ENCODE data around the gene MYOM3.

MYOM3 gene

GRCh38 chr1:24113641-24114033 lies 1.7 kb upstream of the MYOM3 start:
- DNase-seq, result no peak

GRCh38 chr1:24111262-24111995 lies 506 bp downstream of the MYOM3 start:
- DNase-seq, result no peak

DNA sequence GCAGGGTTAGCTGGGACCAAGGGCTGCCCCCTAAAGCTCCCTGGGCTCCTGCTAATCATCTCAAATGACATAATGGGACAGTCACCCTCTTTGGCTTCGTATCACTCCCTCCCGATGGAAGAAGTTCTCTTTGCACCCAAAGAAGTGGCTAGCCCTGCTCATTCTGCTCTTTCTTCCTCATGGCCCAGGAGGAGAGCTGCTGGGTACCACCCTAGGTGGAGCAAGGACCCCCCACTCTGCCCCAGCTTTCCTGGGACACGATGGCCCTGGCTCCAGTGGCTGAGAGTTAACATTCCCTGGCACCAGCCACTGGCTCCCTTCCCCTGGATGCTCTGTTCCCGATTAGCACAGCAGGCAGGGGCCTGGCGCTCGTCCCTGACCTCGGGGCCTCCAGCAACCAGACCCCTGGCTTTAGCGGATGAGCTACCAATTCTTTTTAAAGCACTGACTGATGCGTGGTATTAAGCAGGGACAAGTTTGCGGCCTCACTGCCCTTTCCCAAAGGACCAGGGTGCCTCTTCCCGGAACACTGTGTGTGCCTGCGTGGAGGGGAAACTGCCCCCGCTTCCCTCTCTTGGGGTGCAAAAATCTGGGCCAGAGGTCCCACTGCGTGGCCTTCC lies 1.2 kb downstream of the MYOM3 start:
- DNase-seq, result no peak

GRCh38 chr1:24109686-24110475 lies 2.1 kb downstream of the MYOM3 start:
- no peak for DNase-seq

GRCh38 chr1:24109166-24109483 lies 2.8 kb downstream of the MYOM3 start:
- DNase-seq, result no peak

DNA sequence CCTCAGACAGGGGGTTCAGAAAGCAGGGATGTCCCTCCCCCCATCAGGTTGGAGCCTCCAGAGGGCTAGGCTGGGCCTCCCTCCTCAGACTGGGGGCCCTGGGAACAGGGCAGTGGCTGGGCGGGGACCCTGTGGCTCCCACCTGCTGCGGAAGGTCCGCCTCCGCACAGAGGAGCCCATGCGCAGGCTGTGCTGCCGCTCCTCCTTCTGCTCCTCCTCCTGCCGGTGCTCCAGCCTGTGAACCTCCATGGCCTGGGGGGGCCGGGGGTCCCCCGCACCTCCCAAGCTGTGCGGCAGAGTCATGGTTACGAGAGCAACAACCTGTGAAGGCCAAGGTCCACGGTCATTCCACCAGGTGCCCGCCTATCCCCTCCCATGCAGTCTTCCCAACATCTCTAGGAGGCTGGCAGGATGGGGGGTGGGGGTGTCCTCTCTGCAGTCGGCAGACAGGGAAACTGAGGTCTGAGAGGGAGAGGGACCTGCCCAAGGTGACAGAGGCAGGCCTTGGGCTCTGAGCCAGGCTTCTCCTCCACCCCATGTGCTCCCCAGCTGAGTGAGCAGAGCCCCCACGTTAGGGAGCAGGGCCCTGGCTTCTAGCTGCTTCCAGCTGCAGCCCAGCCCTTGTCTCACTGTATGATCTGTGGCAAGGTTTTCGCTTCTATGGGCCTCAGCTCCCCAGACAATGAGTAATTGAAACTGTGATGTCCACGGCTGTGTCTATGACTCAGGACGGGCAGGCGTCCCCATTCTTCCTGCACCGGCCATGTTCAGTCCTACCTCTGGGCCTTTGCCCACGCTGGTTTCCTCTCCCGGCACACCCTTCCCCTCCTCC lies 3.4 kb downstream of the MYOM3 start:
- peak in 1 of 2 experiments; percentile 35 for DNase-seq

DNA sequence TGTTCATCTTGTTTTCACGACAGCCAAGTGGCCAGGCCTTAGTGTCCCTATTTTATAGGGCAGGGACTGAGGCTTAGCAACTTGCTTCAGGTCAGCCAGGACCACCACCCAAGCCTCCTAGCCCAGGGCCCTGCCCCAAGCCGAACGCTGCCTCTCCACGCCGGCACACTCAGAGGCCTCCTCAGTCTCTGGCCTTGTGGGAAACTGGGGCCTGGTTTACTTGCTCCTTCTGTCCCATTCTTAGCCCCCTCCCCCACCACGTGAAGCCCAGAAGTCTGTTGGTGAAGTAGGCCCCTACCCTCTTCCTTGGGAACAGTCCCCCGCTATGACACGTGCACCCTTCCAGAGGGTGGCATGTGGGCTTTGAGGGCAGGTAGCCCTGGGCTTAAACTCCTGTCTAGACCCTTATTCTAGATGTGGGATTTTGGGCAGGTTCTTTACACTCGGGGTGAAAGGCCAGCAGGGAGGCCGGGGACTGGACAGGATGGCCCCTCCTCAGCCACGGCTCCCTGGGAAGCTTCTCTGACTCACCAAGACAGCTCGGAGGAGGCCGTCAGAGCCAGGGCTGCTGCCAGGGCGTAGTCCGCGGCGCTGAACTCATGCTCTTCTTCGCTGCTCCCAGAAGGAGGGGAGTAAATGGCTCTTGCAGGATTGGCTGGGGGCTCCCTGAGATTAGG lies 4.3 kb downstream of the MYOM3 start:
- no peak for DNase-seq

- no peak for DNase-seq
Observed at GRCh38 chr1:24105368-24106160, 6.4 kb downstream of the MYOM3 start.

DNA sequence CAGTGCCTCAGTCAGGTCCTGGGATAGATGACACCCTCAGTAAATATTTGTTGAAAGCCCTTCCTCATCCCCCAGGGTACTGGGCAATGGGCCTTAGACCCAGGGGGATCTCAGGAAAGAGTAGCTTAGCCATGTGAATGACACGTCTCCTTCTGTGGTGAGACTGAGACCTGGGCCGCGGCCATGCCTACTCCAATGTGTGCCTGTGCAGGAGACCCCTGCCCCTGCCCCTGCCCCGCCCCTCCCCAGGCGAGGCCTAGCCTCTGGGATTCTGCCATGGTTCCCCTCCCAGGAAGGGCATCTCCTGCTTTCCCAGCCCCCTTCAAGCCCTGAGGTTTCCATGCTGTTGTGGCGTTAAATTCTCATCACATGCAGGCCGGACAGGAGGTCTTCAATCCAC lies 7.1 kb downstream of the MYOM3 start:
- DNase-seq, result no peak

- no peak for DNase-seq
Observed at GRCh38 chr1:24103879-24104278, 8.1 kb downstream of the MYOM3 start.

DNA sequence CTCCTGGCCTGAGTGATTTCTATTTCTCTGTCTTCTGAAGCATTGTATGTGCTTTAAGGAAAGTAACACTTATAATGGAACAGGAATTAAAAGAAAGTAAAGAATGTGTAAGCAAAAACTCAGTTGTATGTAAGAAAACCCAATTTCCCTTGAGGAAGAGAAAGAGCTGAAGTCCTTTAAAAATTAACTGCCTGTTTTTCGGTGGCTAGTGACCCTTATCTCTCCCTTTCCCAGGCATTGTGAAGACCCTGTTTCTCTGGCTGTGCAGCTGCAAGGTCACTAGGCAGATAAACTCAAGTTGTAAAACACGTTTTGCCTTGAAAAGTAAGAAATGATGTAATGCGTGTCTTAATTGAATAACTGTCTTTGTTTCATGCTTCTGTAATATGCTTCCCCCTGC lies 8.5 kb downstream of the MYOM3 start:
- DNase-seq, result no peak

- DNase-seq, result no peak
Observed at GRCh38 chr1:24102961-24103360, 9.0 kb downstream of the MYOM3 start.

DNA sequence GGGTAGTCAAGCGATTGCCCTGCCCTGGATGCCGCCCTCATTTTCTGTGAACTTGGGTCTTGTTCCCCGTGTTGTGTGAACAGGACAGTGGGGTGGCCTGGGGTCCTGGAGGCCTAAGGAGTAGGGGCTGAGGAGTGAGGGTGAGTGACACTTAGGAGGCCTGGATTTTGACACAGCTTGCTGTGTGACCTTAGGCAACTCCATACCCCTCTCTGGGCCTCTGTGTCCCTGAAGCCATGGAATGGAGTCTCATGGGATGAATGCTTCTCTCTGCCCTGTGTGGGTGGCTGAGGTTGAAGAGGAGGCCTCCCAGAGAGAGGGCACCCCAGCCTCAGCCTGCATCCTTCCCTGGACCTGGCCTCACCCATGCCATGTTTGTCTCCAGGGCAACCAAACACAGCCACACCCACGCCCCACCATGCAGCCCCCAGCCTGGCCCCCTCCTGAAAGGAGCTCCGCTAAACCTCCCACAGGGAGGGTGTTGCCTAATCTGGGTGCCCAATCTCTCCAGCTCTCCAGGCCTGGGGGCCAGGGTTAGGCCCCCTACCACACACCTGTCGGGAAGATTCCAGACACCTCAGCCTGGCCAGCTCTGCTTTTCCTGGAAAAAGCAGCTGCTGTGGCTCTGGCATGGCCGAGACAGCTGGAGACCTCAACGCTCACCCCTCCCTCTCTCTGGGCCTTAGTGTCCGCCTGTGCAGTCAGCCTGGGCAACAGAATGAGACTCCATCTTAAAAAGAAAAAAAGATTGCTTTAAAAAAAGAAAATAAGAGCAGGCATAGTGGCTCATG lies 9.9 kb downstream of the MYOM3 start:
- no peak for DNase-seq

GRCh38 chr1:24100945-24101737 lies 10.8 kb downstream of the MYOM3 start:
- DNase-seq, result no peak

DNA sequence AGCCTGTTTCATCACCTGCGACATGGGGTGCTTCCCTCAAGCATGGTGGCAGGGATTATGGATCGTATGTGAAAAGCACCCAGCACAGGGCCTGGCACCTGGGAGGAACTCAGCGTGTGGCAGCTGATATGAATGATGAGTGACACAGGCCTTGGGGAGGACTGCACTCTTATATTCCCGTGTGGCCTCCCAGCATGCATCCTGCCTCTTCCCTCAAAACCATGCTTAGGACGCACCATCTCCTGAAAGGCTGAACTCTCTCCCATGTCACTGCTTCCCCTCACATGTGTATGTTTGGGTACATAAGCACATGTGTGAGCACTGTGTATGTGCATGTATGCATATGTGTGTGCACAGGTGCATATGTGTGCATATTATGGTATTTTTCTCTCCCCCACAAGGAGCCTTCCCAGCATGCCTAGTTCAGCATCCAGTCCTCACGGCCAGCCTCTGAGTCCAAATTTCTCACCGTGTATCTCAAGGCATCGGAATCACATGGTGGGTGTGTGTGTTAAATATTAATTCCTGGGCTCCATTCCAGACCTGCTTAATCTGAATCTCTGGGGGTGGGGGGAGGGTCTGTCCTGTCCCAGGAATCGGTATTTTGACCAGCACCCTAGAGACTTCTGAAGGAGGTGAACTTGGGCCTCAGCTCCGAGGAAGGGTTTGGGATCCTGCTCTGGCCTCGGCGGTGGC lies 12.8 kb downstream of the MYOM3 start:
- DNase-seq, result no peak

GRCh38 chr1:24098102-24098501 lies 13.8 kb downstream of the MYOM3 start:
- DNase-seq, result no peak

DNA sequence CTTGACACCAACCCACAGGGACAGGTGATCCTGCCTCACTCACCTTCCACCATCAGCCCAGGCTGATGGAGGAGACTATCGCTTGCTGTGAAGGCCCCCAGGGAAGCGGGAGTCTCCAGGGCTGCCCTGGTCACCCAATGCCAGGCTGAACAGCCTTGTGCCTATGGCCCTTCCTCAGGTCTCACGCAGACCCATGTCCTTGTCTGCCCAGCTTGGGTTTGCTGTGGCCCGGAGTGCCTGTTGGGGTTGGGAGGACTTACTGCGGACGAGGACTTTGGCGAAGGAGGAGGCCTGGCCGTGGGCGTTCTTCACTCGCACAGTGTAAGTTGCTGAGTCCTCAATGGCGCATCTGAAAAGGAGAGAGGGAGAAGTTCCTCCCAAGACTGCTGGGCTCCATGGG lies 14.3 kb downstream of the MYOM3 start:
- DNase-seq, result no peak

DNA sequence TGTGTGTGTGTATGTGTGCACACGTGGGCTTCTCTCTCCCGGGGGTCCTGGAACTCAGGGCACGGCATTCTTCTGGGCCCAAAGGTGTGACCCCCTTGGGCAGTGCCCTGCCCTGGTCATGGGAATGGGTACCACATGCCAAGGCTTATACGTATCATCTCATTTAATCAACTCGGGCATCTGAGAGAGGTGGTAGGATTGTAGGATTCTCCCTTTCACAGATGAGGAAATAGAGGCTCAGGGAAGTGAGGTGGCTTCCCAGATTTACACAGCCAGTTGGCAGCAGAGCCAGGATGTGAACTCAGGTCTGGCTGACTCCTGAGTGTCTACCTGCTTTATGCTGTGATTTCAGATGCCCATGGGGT lies 15.2 kb downstream of the MYOM3 start:
- no peak for DNase-seq

- no peak for DNase-seq
Observed at GRCh38 chr1:24096009-24096738, 15.8 kb downstream of the MYOM3 start.
